Vagina (tissue), 2 donors: ENCODE results near the gene ABCB1. TPM values are rescaled to one million over a fixed set of nuclear protein-coding genes. Genes with fewer than 3 reads are reported as not detected.

Source experiments
- DNase-seq, 2 donors: peaks; one replicate each; pipeline ENCODE4 v3.0.0-alpha.2; 2017; ENCODE audit errors: extremely low spot score in 2 of 2
- H3K27ac ChIP-seq: fragments of 200-600 bp; sonication (generic); one replicate; pipeline ENCODE4 v1.5.1; 2019
- H3K27me3 ChIP-seq: fragments of 200-600 bp; sonication (generic); one replicate; pipeline ENCODE4 v1.5.1; 2019
- H3K36me3 ChIP-seq, 2 donors: fragments of 200-600 bp; sonication (generic); one replicate each; pipeline ENCODE4 v1.5.1; 2017 to 2019
- H3K4me1 ChIP-seq: fragments of 200-600 bp; sonication (generic); one replicate; pipeline ENCODE4 v1.5.1; 2019
- H3K4me3 ChIP-seq, 2 donors: fragments of 200-600 bp; sonication (generic); 1 replicate in 1 of 2; 2 replicates in 1 of 2; pipeline ENCODE4 v1.5.1; 2016 to 2019
- H3K9me3 ChIP-seq: fragments of 200-600 bp; sonication (generic); one replicate; pipeline ENCODE4 v1.5.1; 2019
- CTCF ChIP-seq, 3 experiments: fragments of 450-650 bp in 2 of 3; fragments of 200-600 bp in 1 of 3; sonication (generic) in 1 of 3; IDR thresholded peaks; one replicate each; pipeline ENCODE4 v1.5.1; 2017 to 2019; ENCODE audit warnings: antibody characterized with exemption in 3 of 3, mild to moderate bottlenecking in 2 of 3, moderate library complexity in 2 of 3
- POLR2A ChIP-seq, 2 donors: fragments of 450-650 bp; IDR thresholded peaks; one replicate each; pipeline ENCODE4 v1.6.1; 2017; ENCODE audit warnings: antibody characterized with exemption in 2 of 2, mild to moderate bottlenecking in 2 of 2, moderate library complexity in 2 of 2
- POLR2AphosphoS5 ChIP-seq, 2 donors: sonication (generic); formaldehyde crosslinking; IDR thresholded peaks; one replicate each; pipeline ENCODE4 v1.9.0; 2017; ENCODE audit warnings: antibody characterized with exemption in 2 of 2, mild to moderate bottlenecking in 2 of 2, low read depth in 1 of 2; ENCODE audit not compliant: insufficient read depth in 1 of 2
- intact Hi-C: fragments of 100-400 bp; cut with DNase I; formaldehyde crosslinking; loops from one replicate; pipeline ENCODE4 v1.15.1; 2023
- total RNA-seq: library from RNA; depleted of rRNA; stranded (reverse); fragments of >200 nt; gene quantifications from one replicate; pipeline ENCODE4 v1.2.3, GENCODE V29; 2016

ABCB1 gene
- total RNA-seq, result 2.9 TPM

- TF ChIP-seq CTCF (IDR thresholded peaks at IDR 0.05) (no peak), POLR2A (IDR thresholded peaks at IDR 0.05) (no peak), POLR2AphosphoS5 (IDR thresholded peaks at IDR 0.05; ENCODE audit: insufficient read depth in 1 of 2, low read depth in 1 of 2) (peak in 1 of 2 donors; percentile 59)
- intact Hi-C loops, result no loop called here
- Histone ChIP-seq H3K36me3 (no peaks in the 10 kb centered on the region), H3K4me3 (peak within 1 kb of the TSS; percentile 39 to 54), H3K4me1 (peaks cover 12% of the 10 kb centered on the region), H3K9me3 (no peaks in the 10 kb centered on the region), H3K27me3 (no peaks in the 10 kb centered on the region), H3K27ac (peak within 1 kb of the TSS; percentile 65)
- no peak for DNase-seq
Observed at GRCh38 chr7:87600130-87601124, at the start of gene ABCB1. TSS of gene ABCB1 (minus strand) at chr7:87600884. CDS start at chr7:87600184, 700 bp downstream.

GRCh38 chr7:87648316-87648715 lies 47.6 kb upstream of the ABCB1 start:
- intact Hi-C loops, result no loop called here
- no peak for TF ChIP-seq CTCF (IDR thresholded peaks at IDR 0.05)
- TF ChIP-seq POLR2A (IDR thresholded peaks at IDR 0.05), result no peak
- TF ChIP-seq POLR2AphosphoS5 (IDR thresholded peaks at IDR 0.05; ENCODE audit: insufficient read depth in 1 of 2, low read depth in 1 of 2), result no peak
- no peak for DNase-seq
- no peaks in the 10 kb centered on the region for H3K4me1 ChIP-seq
- H3K27ac ChIP-seq, result no peak overlapping the region
- H3K27me3 ChIP-seq, result no peaks in the 10 kb centered on the region
- H3K9me3 ChIP-seq, result no peaks in the 10 kb centered on the region
- no peak overlapping the region for H3K4me3 ChIP-seq
- no peaks in the 10 kb centered on the region for H3K36me3 ChIP-seq

- no peak overlapping the region for H3K4me3 ChIP-seq
- H3K27me3 ChIP-seq, result no peaks in the 10 kb centered on the region
- H3K4me1 ChIP-seq, result no peaks in the 10 kb centered on the region
- TF ChIP-seq POLR2AphosphoS5 (IDR thresholded peaks at IDR 0.05; ENCODE audit: insufficient read depth in 1 of 2, low read depth in 1 of 2) (no peak), POLR2A (IDR thresholded peaks at IDR 0.05) (no peak), CTCF (IDR thresholded peaks at IDR 0.05) (no peak)
- H3K36me3 ChIP-seq, result no peaks in the 10 kb centered on the region
- H3K27ac ChIP-seq, result no peak overlapping the region
- H3K9me3 ChIP-seq, result no peaks in the 10 kb centered on the region
- intact Hi-C loops, result no loop called here
- no peak for DNase-seq
Observed at GRCh38 chr7:87645446-87645845, 44.8 kb upstream of the ABCB1 start.

GRCh38 chr7:87635921-87636320 lies 35.2 kb upstream of the ABCB1 start:
- H3K9me3 ChIP-seq, result no peaks in the 10 kb centered on the region
- intact Hi-C loops, result no loop called here
- no peak for DNase-seq
- H3K4me1 ChIP-seq, result no peaks in the 10 kb centered on the region
- H3K36me3 ChIP-seq, result no peaks in the 10 kb centered on the region
- H3K4me3 ChIP-seq, result no peak overlapping the region
- TF ChIP-seq POLR2A (IDR thresholded peaks at IDR 0.05) (no peak), CTCF (IDR thresholded peaks at IDR 0.05) (no peak), POLR2AphosphoS5 (IDR thresholded peaks at IDR 0.05; ENCODE audit: insufficient read depth in 1 of 2, low read depth in 1 of 2) (no peak)
- no peak overlapping the region for H3K27ac ChIP-seq
- no peaks in the 10 kb centered on the region for H3K27me3 ChIP-seq
